Suprapubic skin (tissue), 4 donors: ENCODE results near the gene IPO5.

Experiments used
- EP300 ChIP-seq: sonication (generic); formaldehyde crosslinking; IDR thresholded peaks from one replicate; pipeline ENCODE4 v1.6.1; 2017; ENCODE audit warnings: antibody characterized with exemption
- POLR2A ChIP-seq, 2 donors: fragments of 450-650 bp; IDR thresholded peaks; one replicate each; pipeline ENCODE4 v1.6.1; 2017; ENCODE audit warnings: antibody characterized with exemption in 2 of 2, mild to moderate bottlenecking in 2 of 2, moderate library complexity in 2 of 2
- POLR2AphosphoS5 ChIP-seq, 3 donors: sonication (generic); formaldehyde crosslinking; IDR thresholded peaks; one replicate each; pipeline ENCODE4 v1.6.1; 2017; ENCODE audit warnings: antibody characterized with exemption in 3 of 3
- TF ChIP-seq, protein P1 (sequence below), 2 donors: fragments of 200-600 bp in 1 of 2; fragments of 450-650 bp in 1 of 2; sonication (generic) in 1 of 2; IDR thresholded peaks; one replicate each; pipeline ENCODE4 v1.5.1; 2016 to 2019; ENCODE audit warnings: antibody characterized with exemption in 2 of 2, mild to moderate bottlenecking in 1 of 2, moderate library complexity in 1 of 2

DNA sequence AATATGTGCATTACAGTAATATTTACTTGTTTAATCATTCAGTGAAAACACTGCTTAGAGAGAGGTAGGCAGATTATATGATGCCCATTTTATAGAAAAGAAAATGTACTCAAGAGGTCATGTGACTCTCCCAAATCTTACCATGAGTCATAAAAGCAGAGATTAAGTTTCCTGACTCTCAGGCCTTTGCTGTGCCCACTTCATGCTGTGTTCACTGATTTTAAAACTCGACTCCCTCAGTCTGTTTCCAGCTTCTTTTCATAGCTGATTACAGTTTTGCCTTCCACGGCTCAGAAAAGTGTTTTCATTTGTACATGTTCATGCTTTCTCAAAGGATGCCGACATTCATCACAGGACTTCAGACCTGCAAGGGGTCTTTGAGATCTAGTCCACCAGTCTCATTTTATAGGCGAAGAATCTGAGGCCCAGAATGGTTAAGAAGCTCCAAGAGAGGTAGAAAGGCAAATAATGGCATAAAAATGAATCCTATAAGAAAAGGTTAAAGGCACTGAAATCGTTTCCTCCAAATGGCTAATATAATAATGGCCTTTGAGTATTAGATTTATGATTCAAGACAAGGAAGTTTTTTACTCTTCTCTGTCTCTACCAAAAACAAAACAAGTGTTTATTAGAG, 9.0 kb upstream of the IPO5 start:
- TF ChIP-seq POLR2A (IDR thresholded peaks at IDR 0.05) (no peak), EP300 (no peak), POLR2AphosphoS5 (IDR thresholded peaks at IDR 0.05) (no peak)
- TF ChIP-seq, protein P1, sequence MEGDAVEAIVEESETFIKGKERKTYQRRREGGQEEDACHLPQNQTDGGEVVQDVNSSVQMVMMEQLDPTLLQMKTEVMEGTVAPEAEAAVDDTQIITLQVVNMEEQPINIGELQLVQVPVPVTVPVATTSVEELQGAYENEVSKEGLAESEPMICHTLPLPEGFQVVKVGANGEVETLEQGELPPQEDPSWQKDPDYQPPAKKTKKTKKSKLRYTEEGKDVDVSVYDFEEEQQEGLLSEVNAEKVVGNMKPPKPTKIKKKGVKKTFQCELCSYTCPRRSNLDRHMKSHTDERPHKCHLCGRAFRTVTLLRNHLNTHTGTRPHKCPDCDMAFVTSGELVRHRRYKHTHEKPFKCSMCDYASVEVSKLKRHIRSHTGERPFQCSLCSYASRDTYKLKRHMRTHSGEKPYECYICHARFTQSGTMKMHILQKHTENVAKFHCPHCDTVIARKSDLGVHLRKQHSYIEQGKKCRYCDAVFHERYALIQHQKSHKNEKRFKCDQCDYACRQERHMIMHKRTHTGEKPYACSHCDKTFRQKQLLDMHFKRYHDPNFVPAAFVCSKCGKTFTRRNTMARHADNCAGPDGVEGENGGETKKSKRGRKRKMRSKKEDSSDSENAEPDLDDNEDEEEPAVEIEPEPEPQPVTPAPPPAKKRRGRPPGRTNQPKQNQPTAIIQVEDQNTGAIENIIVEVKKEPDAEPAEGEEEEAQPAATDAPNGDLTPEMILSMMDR (IDR thresholded peaks at IDR 0.05), result no peak
